ENCODE measurements around the gene CSHL1.
A peak's percentile ranks its signal among the peaks of the same experiment; 100 is the strongest.
"Not testable (repeated sequence)": the region's sequence is repeated elsewhere in the genome, so short reads cannot be mapped to it uniquely, and the experiment has no call there.

CSHL1 gene

GRCh38 chr17:63919311-63919723 is 8.3 kb upstream of the CSHL1 start:
- no peak overlapping the region for H2AFZ ChIP-seq
- no peaks in the 10 kb centered on the region for H3K4me1 ChIP-seq
- TF ChIP-seq CTCF (IDR thresholded peaks at IDR 0.05) = peak; percentile 96
- H3K36me3 ChIP-seq (ENCODE audit: control insufficient read depth, insufficient read depth, low read length) = no peaks in the 10 kb centered on the region
- H3K9ac ChIP-seq = no peak overlapping the region
- H3K27ac ChIP-seq = no peak overlapping the region
- no peak overlapping the region for H3K4me3 ChIP-seq (ENCODE audit: low read depth, low read length)
- H3K79me2 ChIP-seq = no peaks in the 10 kb centered on the region
- H3K9me3 ChIP-seq (ENCODE audit: control insufficient read depth, low read length) = no peaks in the 10 kb centered on the region
- H3K27me3 ChIP-seq (ENCODE audit: control insufficient read depth, insufficient read depth, low read length) = no peaks in the 10 kb centered on the region
- no peak overlapping the region for H3K4me2 ChIP-seq (ENCODE audit: low read length)

GRCh38 chr17:63918789-63919305 is 7.8 kb upstream of the CSHL1 start, which contains the start of gene GH1:
Gene GH1, minus strand, starts transcription at chr17:63918839. Its CDS starts 63 bp downstream, at chr17:63918776.
- H3K4me1 ChIP-seq; H3K4me3 ChIP-seq (ENCODE audit: low read depth, low read length); H3K9ac ChIP-seq; H3K4me2 ChIP-seq (ENCODE audit: low read length); H3K27me3 ChIP-seq (ENCODE audit: control insufficient read depth, insufficient read depth, low read length); H3K79me2 ChIP-seq; H3K27ac ChIP-seq; H2AFZ ChIP-seq; H3K9me3 ChIP-seq (ENCODE audit: control insufficient read depth, low read length); H3K36me3 ChIP-seq (ENCODE audit: control insufficient read depth, insufficient read depth, low read length): not testable (repeated sequence)

GRCh38 chr17:63918305-63918704 is 7.2 kb upstream of the CSHL1 start:
- H3K27ac ChIP-seq = no peak overlapping the region
- H3K4me1 ChIP-seq = no peaks in the 10 kb centered on the region
- H3K36me3 ChIP-seq (ENCODE audit: control insufficient read depth, insufficient read depth, low read length) = no peaks in the 10 kb centered on the region
- no peak for TF ChIP-seq CTCF (IDR thresholded peaks at IDR 0.05)
- no peak overlapping the region for H3K4me3 ChIP-seq (ENCODE audit: low read depth, low read length)
- H3K9me3 ChIP-seq (ENCODE audit: control insufficient read depth, low read length) = no peaks in the 10 kb centered on the region
- H3K27me3 ChIP-seq (ENCODE audit: control insufficient read depth, insufficient read depth, low read length) = no peaks in the 10 kb centered on the region
- H3K79me2 ChIP-seq = no peaks in the 10 kb centered on the region
- H2AFZ ChIP-seq = no peak overlapping the region
- H3K9ac ChIP-seq = no peak overlapping the region
- H3K4me2 ChIP-seq (ENCODE audit: low read length) = no peak overlapping the region

- no peak for TF ChIP-seq CTCF (IDR thresholded peaks at IDR 0.05)
- Histone ChIP-seq H3K79me2 (no peaks in the 10 kb centered on the region), H3K27me3 (ENCODE audit: control insufficient read depth, insufficient read depth, low read length) (no peaks in the 10 kb centered on the region), H3K9ac (no peak overlapping the region), H3K4me1 (no peaks in the 10 kb centered on the region), H3K9me3 (ENCODE audit: control insufficient read depth, low read length) (no peaks in the 10 kb centered on the region), H3K4me3 (ENCODE audit: low read depth, low read length) (no peak overlapping the region), H2AFZ (no peak overlapping the region), H3K4me2 (ENCODE audit: low read length) (no peak overlapping the region), H3K36me3 (ENCODE audit: control insufficient read depth, insufficient read depth, low read length) (no peaks in the 10 kb centered on the region), H3K27ac (no peak overlapping the region)
Measured at GRCh38 chr17:63917646-63918045, 6.6 kb upstream of the CSHL1 start.

- not testable (repeated sequence) for H3K4me1 ChIP-seq
Measured at GRCh38 chr17:63917206-63917605, 6.1 kb upstream of the CSHL1 start.

GRCh38 chr17:63916566-63917185 is 5.6 kb upstream of the CSHL1 start:
- H3K9ac ChIP-seq = no peak overlapping the region
- H3K9me3 ChIP-seq (ENCODE audit: control insufficient read depth, low read length) = no peaks in the 10 kb centered on the region
- H2AFZ ChIP-seq = no peak overlapping the region
- H3K4me1 ChIP-seq = no peaks in the 10 kb centered on the region
- no peak overlapping the region for H3K4me3 ChIP-seq (ENCODE audit: low read depth, low read length)
- H3K36me3 ChIP-seq (ENCODE audit: control insufficient read depth, insufficient read depth, low read length) = no peaks in the 10 kb centered on the region
- TF ChIP-seq CTCF (IDR thresholded peaks at IDR 0.05) = no peak
- H3K27me3 ChIP-seq (ENCODE audit: control insufficient read depth, insufficient read depth, low read length) = no peaks in the 10 kb centered on the region
- H3K27ac ChIP-seq = no peak overlapping the region
- no peak overlapping the region for H3K4me2 ChIP-seq (ENCODE audit: low read length)
- no peaks in the 10 kb centered on the region for H3K79me2 ChIP-seq

More at GRCh38 chr17:63917206-63917605, 6.1 kb upstream of the CSHL1 start:
- not testable (repeated sequence) for H3K4me2 ChIP-seq (ENCODE audit: low read length); H3K9ac ChIP-seq; H3K9me3 ChIP-seq (ENCODE audit: control insufficient read depth, low read length); H3K36me3 ChIP-seq (ENCODE audit: control insufficient read depth, insufficient read depth, low read length); H3K27me3 ChIP-seq (ENCODE audit: control insufficient read depth, insufficient read depth, low read length); H3K4me3 ChIP-seq (ENCODE audit: low read depth, low read length); H2AFZ ChIP-seq; H3K79me2 ChIP-seq; H3K27ac ChIP-seq

- not testable (repeated sequence) for H3K9me3 ChIP-seq (ENCODE audit: control insufficient read depth, low read length); H2AFZ ChIP-seq; H3K27me3 ChIP-seq (ENCODE audit: control insufficient read depth, insufficient read depth, low read length); H3K4me1 ChIP-seq; H3K4me3 ChIP-seq (ENCODE audit: low read depth, low read length); H3K36me3 ChIP-seq (ENCODE audit: control insufficient read depth, insufficient read depth, low read length); H3K79me2 ChIP-seq; H3K4me2 ChIP-seq (ENCODE audit: low read length); H3K27ac ChIP-seq; H3K9ac ChIP-seq
Measured at GRCh38 chr17:63915753-63916152, 4.7 kb upstream of the CSHL1 start.
